Mesendoderm (in vitro differentiated cells): ENCODE data around the gene MGAT3.

Experiments
- DNase-seq: peaks from one replicate; pipeline ENCODE4 v3.0.0; 2013
- H2AK5ac ChIP-seq: 2 replicates; pipeline ENCODE4 v1.6.1; 2013; ENCODE audit warnings: low read length, inconsistent platforms
- H2BK120ac ChIP-seq: 2 replicates; pipeline ENCODE4 v1.6.1; 2013; ENCODE audit warnings: low read depth, mild to moderate bottlenecking, low read length, moderate library complexity, mixed read lengths
- H2BK15ac ChIP-seq: replicated peaks from 2 replicates; pipeline ENCODE4 v1.6.1; 2013; ENCODE audit warnings: low read depth, mild to moderate bottlenecking, moderate library complexity
- H2BK5ac ChIP-seq: 2 replicates; pipeline ENCODE4 v1.6.1; 2013; ENCODE audit warnings: low read length, inconsistent platforms
- H3K18ac ChIP-seq: 2 replicates; pipeline ENCODE4 v1.6.1; 2013; ENCODE audit warnings: mild to moderate bottlenecking, low read length, mixed read lengths
- H3K23ac ChIP-seq: one replicate; pipeline ENCODE4 v1.6.1; 2013; ENCODE audit warnings: low read length
- H3K27ac ChIP-seq: 2 replicates; pipeline ENCODE4 v1.5.1; 2013; ENCODE audit warnings: low read depth, mild to moderate bottlenecking, inconsistent platforms, low read length, moderate library complexity
- H3K27me3 ChIP-seq: 2 replicates; pipeline ENCODE4 v1.6.1; 2013; ENCODE audit warnings: low read length, control low read depth, mild to moderate bottlenecking, inconsistent platforms; ENCODE audit not compliant: insufficient read depth, poor library complexity
- H3K36me3 ChIP-seq: 2 replicates; pipeline ENCODE4 v1.6.1; 2013; ENCODE audit warnings: low read length, inconsistent platforms; ENCODE audit not compliant: control insufficient read depth, insufficient read depth
- H3K4ac ChIP-seq: one replicate; pipeline ENCODE4 v1.6.1; 2013; ENCODE audit warnings: low read depth, mild to moderate bottlenecking, low read length, moderate library complexity
- H3K4me1 ChIP-seq: 2 replicates; pipeline ENCODE4 v1.6.1; 2013; ENCODE audit warnings: low read depth, low read length, inconsistent platforms; ENCODE audit not compliant: control insufficient read depth
- H3K4me2 ChIP-seq: 2 replicates; pipeline ENCODE4 v1.6.1; 2013; ENCODE audit warnings: low read length
- H3K4me3 ChIP-seq: 2 replicates; pipeline ENCODE4 v1.5.1; 2013; ENCODE audit warnings: mild to moderate bottlenecking, low read length
- H3K56ac ChIP-seq: one replicate; pipeline ENCODE4 v1.6.1; 2013; ENCODE audit warnings: low read length
- H3K79me1 ChIP-seq: 2 replicates; pipeline ENCODE4 v1.6.1; 2013; ENCODE audit warnings: low read length, inconsistent platforms
- H3K79me2 ChIP-seq: 2 replicates; pipeline ENCODE4 v1.6.1; 2013; ENCODE audit warnings: mild to moderate bottlenecking, low read length; ENCODE audit not compliant: control insufficient read depth, insufficient read depth
- H3K9ac ChIP-seq: 2 replicates; pipeline ENCODE4 v1.6.1; 2013; ENCODE audit warnings: low read length, inconsistent platforms
- H4K5ac ChIP-seq: one replicate; pipeline ENCODE4 v1.6.1; 2013; ENCODE audit warnings: low read length
- H4K8ac ChIP-seq: one replicate; pipeline ENCODE4 v1.6.1; 2013; ENCODE audit warnings: low read depth, mild to moderate bottlenecking, control low read depth, low read length, moderate library complexity
- WGBS: extraction: QIAGEN DNeasy Blood & Tissue Kit; methylation state at CpG from one replicate; pipeline ENCODE4 v1.1.7; 2013; ENCODE audit warnings: low lambda C conversion rate, missing lambda C conversion rate; ENCODE audit not compliant: insufficient coverage; ENCODE audit errors: extremely low coverage; 5-methylcytosine and 5-hydroxymethylcytosine counted together

MGAT3 gene

DNA sequence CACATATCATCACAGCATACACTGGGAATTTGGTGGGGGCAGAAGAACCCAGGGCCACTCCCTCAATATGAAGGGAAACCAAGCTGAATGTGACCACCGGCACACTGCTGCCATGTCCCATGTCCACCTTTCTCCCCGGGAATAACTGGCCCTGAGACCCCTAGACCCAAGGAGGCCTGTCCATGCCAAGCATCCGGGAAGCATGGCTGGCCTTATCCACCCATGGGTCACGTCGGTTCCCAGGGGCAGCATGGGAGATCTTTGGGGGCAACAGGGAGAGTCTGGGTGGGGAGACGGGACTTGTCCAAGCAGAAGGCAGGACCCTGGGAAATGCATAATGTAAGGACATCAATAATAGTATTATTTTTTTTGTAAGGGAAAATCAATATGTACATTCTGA is 34.9 kb downstream of the MGAT3 start:
- Histone ChIP-seq H3K27ac (no peak overlapping the region), H3K36me3 (no peaks in the 10 kb centered on the region), H3K4me3 (no peak overlapping the region), H2AK5ac (no peak overlapping the region), H2BK15ac (no peak overlapping the region), H3K56ac (no peak overlapping the region), H4K5ac (no peak overlapping the region), H4K8ac (no peak overlapping the region), H3K9ac (no peak overlapping the region), H3K79me1 (no peaks in the 10 kb centered on the region), H2BK5ac (no peak overlapping the region), H3K4me2 (no peak overlapping the region), H2BK120ac (no peak overlapping the region), H3K27me3 (no peaks in the 10 kb centered on the region), H3K4ac (no peak overlapping the region), H3K4me1 (peaks cover 2% of the 10 kb centered on the region), H3K23ac (no peak overlapping the region), H3K79me2 (no peaks in the 10 kb centered on the region), H3K18ac (no peak overlapping the region)
- WGBS: no CpG with 5 or more reads among the region's 6 CpGs
- no peak for DNase-seq

GRCh38 chr22:39492186-39492585 is 35.4 kb downstream of the MGAT3 start:
- Histone ChIP-seq H2BK15ac (no peak overlapping the region), H2AK5ac (no peak overlapping the region)
- no CpG with 5 or more reads among the region's 3 CpGs for whole genome bisulfite sequencing

GRCh38 chr22:39493759-39494158 is 36.9 kb downstream of the MGAT3 start:
- Histone ChIP-seq H4K8ac (no peak overlapping the region), H3K9ac (no peak overlapping the region), H3K79me1 (no peaks in the 10 kb centered on the region), H2BK15ac (no peak overlapping the region), H2AK5ac (no peak overlapping the region), H3K27ac (no peak overlapping the region), H3K27me3 (no peaks in the 10 kb centered on the region), H3K56ac (no peak overlapping the region), H3K4me1 (peaks cover 2% of the 10 kb centered on the region), H3K23ac (no peak overlapping the region), H2BK120ac (no peak overlapping the region), H3K4me2 (no peak overlapping the region), H4K5ac (no peak overlapping the region), H3K36me3 (no peaks in the 10 kb centered on the region), H2BK5ac (no peak overlapping the region), H3K4me3 (no peak overlapping the region), H3K18ac (no peak overlapping the region), H3K79me2 (no peaks in the 10 kb centered on the region), H3K4ac (no peak overlapping the region)
- WGBS: no CpG with 5 or more reads among the region's 4 CpGs
- DNase-seq: peak; percentile 82

More at GRCh38 chr22:39492186-39492585, 35.4 kb downstream of the MGAT3 start:
- Histone ChIP-seq H2BK5ac (no peak overlapping the region), H3K4me2 (no peak overlapping the region), H4K5ac (no peak overlapping the region), H3K9ac (no peak overlapping the region), H2BK120ac (no peak overlapping the region), H3K4me3 (no peak overlapping the region), H3K4me1 (peaks cover 2% of the 10 kb centered on the region), H3K36me3 (no peaks in the 10 kb centered on the region), H3K56ac (no peak overlapping the region), H3K27me3 (no peaks in the 10 kb centered on the region), H3K27ac (no peak overlapping the region), H3K79me2 (no peaks in the 10 kb centered on the region), H3K79me1 (no peaks in the 10 kb centered on the region), H4K8ac (no peak overlapping the region), H3K23ac (no peak overlapping the region), H3K4ac (no peak overlapping the region), H3K18ac (no peak overlapping the region)
- no peak for DNase-seq

GRCh38 chr22:39494471-39495120 is 37.8 kb downstream of the MGAT3 start:
- Histone ChIP-seq H3K79me1 (no peaks in the 10 kb centered on the region), H4K5ac (no peak overlapping the region), H2BK5ac (no peak overlapping the region), H2BK15ac (no peak overlapping the region), H3K56ac (no peak overlapping the region), H3K4me3 (no peak overlapping the region), H3K27me3 (no peaks in the 10 kb centered on the region), H3K4ac (no peak overlapping the region), H3K79me2 (no peaks in the 10 kb centered on the region), H3K18ac (no peak overlapping the region), H3K23ac (no peak overlapping the region), H3K4me2 (no peak overlapping the region), H3K9ac (no peak overlapping the region), H2BK120ac (no peak overlapping the region), H2AK5ac (no peak overlapping the region), H4K8ac (no peak overlapping the region), H3K4me1 (peaks cover 2% of the 10 kb centered on the region), H3K27ac (no peak overlapping the region), H3K36me3 (no peaks in the 10 kb centered on the region)
- no peak for DNase-seq
- WGBS: no CpG with 5 or more reads among the region's 10 CpGs

DNA sequence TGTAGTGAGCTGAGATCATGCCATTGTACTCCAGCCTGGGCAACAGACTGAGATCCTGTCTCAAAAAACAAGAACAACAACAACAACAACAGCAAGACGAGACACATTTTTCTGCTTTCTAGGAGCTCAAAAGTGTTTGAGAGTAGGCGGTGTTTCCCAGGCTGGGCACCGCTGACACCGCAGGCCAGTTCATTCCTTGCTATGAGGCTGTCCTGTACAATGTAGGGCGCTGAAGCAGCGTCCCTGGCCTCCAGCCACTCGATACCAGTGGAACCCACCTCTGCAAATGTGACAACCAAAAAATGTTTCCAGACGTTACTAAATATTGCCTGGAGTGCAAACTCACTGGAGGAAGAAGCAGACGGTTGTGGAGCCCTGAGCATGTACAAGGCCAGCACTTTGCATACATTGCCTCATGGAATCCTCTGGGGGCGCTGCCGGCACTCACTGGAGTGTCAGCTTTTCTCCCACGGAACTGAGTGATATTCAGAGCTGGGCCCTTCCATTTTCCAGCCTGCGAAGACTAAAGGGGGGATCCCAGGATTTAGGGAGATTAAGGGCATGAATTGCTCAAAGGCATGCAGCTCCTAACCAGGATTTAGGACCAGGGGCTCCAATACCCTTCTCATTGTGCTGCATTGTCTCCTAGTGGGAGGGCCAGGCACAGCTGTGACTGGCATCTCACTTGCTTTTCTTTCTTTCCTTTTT is 39.5 kb downstream of the MGAT3 start:
- H3K23ac ChIP-seq: no peak overlapping the region
- no peak overlapping the region for H3K9ac ChIP-seq
- H3K4me3 ChIP-seq: no peak overlapping the region
- H3K56ac ChIP-seq: peak overlapping the region; percentile 71
- no peaks in the 10 kb centered on the region for H3K79me2 ChIP-seq
- no CpG with 5 or more reads among the region's 13 CpGs for WGBS
- H3K4ac ChIP-seq: no peak overlapping the region
- no peak overlapping the region for H2AK5ac ChIP-seq
- H3K18ac ChIP-seq: no peak overlapping the region
- no peak overlapping the region for H3K4me2 ChIP-seq
- H3K36me3 ChIP-seq: no peaks in the 10 kb centered on the region
- H3K4me1 ChIP-seq: no peaks in the 10 kb centered on the region
- no peaks in the 10 kb centered on the region for H3K27me3 ChIP-seq
- H4K8ac ChIP-seq: no peak overlapping the region
- no peak overlapping the region for H2BK5ac ChIP-seq
- H3K27ac ChIP-seq: no peak overlapping the region
- H2BK120ac ChIP-seq: no peak overlapping the region
- H3K79me1 ChIP-seq: no peaks in the 10 kb centered on the region
- no peak overlapping the region for H2BK15ac ChIP-seq
- no peak overlapping the region for H4K5ac ChIP-seq
- peak; percentile 85 for DNase-seq
